ENCODE measurements around the gene DBP. TPM values are rescaled to one million over a fixed set of nuclear protein-coding genes. Genes with fewer than 3 reads are reported as not detected.
"Not testable (repeated sequence)": the region's sequence is repeated elsewhere in the genome, so short reads cannot be mapped to it uniquely, and the experiment has no call there.

The DBP gene
- total and polyA plus RNA-seq, 4 donors: 6.8 to 16.8 (median 9.8) TPM

DNA sequence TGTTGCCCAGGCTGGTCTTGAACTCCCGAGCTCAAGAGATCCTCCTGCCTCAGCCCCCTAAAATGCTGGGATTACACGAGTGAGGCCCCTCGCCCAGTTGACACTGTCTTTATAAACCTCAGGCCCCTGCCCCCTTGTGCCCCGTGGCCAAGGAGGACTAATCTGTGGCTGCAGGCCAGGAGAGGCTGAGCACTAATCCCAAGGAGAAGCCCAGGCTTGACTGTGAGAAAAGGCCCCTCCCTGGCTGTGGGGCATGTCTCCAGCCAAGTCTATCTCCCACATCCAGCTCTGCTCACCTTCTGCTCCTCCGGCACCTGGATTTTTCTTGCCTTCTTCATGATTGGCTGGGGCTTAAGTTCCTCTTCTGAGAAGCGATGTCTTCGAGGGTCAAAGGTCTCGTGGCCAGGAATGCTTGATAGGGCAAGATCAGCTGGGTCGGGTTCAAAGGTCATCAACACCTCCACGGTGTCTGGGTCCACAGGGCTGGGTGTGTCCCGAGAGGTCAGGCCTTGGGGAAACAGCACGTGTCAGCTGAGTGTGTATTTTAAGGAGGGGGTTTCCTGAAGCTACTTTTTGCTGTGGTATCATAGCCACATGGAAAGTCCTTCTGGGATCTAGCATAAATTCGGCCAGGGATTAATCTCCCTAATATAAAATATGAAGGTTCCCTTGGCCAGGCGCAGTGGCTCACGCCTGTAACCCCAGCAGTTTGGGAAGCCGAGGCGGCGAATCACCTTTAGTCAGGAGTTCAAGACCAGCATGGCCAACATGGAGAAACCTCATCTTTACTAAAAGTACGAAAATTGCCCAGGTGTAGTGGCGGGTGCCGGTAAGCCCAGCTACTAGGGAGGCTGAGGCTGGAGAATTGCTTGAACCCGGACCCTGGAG lies 3.8 kb downstream of the DBP start:
- H3K27ac ChIP-seq (ENCODE audit: low read depth in 1 of 2, low read length in 1 of 2): peak overlapping the region; percentile 35 to 82
- peaks cover 0 to 6% (median 2%) of the 10 kb centered on the region in 4 donors for H3K36me3 ChIP-seq (ENCODE audit: control insufficient read depth in 4 of 4, insufficient read depth in 4 of 4, low read length in 4 of 4)
- DNase-seq: no peak
- H3K9me3 ChIP-seq (ENCODE audit: control insufficient read depth in 4 of 4, insufficient read depth in 3 of 4, low read length in 3 of 4): no peaks in the 10 kb centered on the region
- H3K4me1 ChIP-seq (ENCODE audit: control insufficient read depth in 5 of 5, insufficient read depth in 5 of 5, low read length in 5 of 5): peaks cover 3 to 43% (median 14%) of the 10 kb centered on the region in 5 donors
- no peak overlapping the region for H3K4me3 ChIP-seq
- H3K27me3 ChIP-seq (ENCODE audit: control insufficient read depth in 3 of 3, insufficient read depth in 3 of 3, low read length in 2 of 3): no peaks in the 10 kb centered on the region
- ATAC-seq (ENCODE audit: insufficient read depth, low FRiP score): no peak
- H3K9ac ChIP-seq (ENCODE audit: insufficient read depth in 1 of 2, low read length in 2 of 2): no peak overlapping the region
- 74 to 79% methylated on average over 22 of the region's 22 CpGs for WGBS, 2 donors
- TF ChIP-seq, protein P1, sequence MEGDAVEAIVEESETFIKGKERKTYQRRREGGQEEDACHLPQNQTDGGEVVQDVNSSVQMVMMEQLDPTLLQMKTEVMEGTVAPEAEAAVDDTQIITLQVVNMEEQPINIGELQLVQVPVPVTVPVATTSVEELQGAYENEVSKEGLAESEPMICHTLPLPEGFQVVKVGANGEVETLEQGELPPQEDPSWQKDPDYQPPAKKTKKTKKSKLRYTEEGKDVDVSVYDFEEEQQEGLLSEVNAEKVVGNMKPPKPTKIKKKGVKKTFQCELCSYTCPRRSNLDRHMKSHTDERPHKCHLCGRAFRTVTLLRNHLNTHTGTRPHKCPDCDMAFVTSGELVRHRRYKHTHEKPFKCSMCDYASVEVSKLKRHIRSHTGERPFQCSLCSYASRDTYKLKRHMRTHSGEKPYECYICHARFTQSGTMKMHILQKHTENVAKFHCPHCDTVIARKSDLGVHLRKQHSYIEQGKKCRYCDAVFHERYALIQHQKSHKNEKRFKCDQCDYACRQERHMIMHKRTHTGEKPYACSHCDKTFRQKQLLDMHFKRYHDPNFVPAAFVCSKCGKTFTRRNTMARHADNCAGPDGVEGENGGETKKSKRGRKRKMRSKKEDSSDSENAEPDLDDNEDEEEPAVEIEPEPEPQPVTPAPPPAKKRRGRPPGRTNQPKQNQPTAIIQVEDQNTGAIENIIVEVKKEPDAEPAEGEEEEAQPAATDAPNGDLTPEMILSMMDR (IDR thresholded peaks at IDR 0.05; ENCODE audit: control extremely low read depth, extremely low read depth): no peak

DNA sequence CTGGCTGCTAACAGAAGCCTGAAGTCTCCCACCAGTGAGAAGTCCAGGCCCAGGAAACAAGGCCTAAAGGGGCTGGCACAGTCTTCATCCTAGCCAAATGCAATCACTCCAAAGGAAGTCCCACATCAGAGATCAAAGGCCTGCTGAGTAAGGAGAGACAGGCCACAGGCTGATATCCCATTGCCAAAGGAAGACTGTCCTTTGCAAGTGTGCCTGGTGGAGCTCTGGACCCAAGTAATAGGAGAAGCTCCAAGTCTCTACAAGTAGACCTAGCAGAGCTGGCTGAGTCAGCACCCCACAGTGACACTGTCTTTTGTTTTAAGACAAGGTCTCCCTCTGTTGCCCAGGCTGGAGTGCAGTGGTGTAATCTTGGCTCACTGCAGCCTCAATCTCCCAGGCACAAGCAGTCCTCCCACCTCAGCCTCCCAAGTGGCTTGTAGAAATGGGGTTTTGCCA lies 4.5 kb downstream of the DBP start:
- Histone ChIP-seq H3K4me3 (no peak overlapping the region), H3K4me1 (ENCODE audit: control insufficient read depth in 5 of 5, insufficient read depth in 5 of 5, low read length in 5 of 5) (peaks cover 3 to 41% (median 14%) of the 10 kb centered on the region in 5 donors)
- no peak for DNase-seq

DNA sequence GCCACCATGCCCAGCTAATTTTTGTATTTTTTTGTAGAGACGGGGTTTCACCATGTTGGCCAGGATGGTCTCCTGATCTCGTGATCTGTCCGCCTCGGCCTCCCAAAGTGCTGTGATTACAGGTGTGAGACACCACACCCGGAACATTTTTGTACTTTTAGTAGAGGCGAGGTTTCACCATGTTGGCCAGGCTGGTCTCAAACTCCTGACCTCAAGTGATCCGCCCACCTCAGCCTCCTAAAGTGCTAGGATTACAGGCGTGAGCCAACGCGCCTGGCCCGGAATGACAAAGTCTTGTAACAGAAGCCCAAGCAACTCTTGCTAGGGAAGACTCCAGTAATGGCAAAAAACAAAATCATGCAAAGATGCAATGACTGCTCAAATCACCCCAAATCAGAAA lies 4.9 kb downstream of the DBP start:
- Histone ChIP-seq H3K27ac (ENCODE audit: low read depth in 1 of 2, low read length in 1 of 2) (peak overlapping the region in 1 of 2 donors; percentile 46), H3K4me1 (ENCODE audit: control insufficient read depth in 5 of 5, insufficient read depth in 5 of 5, low read length in 5 of 5) (peaks cover 3 to 41% (median 14%) of the 10 kb centered on the region in 5 donors)
- H3K9ac ChIP-seq (ENCODE audit: insufficient read depth in 1 of 2, low read length in 2 of 2): not testable (repeated sequence)

More for the DNA sequence above, 4.5 kb downstream of the DBP start:
- peak overlapping the region in 1 of 2 donors; percentile 46 for H3K27ac ChIP-seq (ENCODE audit: low read depth in 1 of 2, low read length in 1 of 2)
- TF ChIP-seq, protein P1 (IDR thresholded peaks at IDR 0.05; ENCODE audit: control extremely low read depth, extremely low read depth): no peak
- no peaks in the 10 kb centered on the region for H3K27me3 ChIP-seq (ENCODE audit: control insufficient read depth in 3 of 3, insufficient read depth in 3 of 3, low read length in 2 of 3)
- no peak overlapping the region for H3K9ac ChIP-seq (ENCODE audit: insufficient read depth in 1 of 2, low read length in 2 of 2)
- no peak for ATAC-seq (ENCODE audit: insufficient read depth, low FRiP score)
- no peaks in the 10 kb centered on the region for H3K9me3 ChIP-seq (ENCODE audit: control insufficient read depth in 4 of 4, insufficient read depth in 3 of 4, low read length in 3 of 4)
- peaks cover 0 to 8% (median 3%) of the 10 kb centered on the region in 4 donors for H3K36me3 ChIP-seq (ENCODE audit: control insufficient read depth in 4 of 4, insufficient read depth in 4 of 4, low read length in 4 of 4)

DNA sequence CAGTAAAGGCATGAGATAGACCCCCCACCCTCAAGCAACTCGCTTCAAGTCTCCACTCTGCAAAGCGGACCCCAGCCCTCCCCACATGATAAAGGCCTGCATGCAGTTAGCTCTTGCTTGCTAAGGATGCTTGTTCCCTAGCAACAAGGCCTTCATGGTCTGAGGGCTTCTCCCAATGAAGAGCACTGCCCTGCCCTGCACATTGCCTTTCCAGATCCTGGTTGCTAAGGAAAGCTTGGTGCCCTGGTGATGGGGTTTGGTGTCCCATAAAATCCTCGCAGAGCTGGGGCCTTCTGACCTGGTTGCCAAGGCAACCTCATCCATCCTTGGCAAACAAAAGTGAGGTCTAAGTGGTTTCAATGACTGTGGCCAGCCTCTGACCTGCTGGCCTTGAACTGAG lies 6.0 kb downstream of the DBP start:
- TF ChIP-seq, protein P1 (IDR thresholded peaks at IDR 0.05; ENCODE audit: control extremely low read depth, extremely low read depth): no peak
- no peak overlapping the region for H3K4me3 ChIP-seq
- ATAC-seq (ENCODE audit: insufficient read depth, low FRiP score): no peak
- peaks cover 3 to 35% (median 14%) of the 10 kb centered on the region in 5 donors for H3K4me1 ChIP-seq (ENCODE audit: control insufficient read depth in 5 of 5, insufficient read depth in 5 of 5, low read length in 5 of 5)
- peaks cover 0 to 10% (median 3%) of the 10 kb centered on the region in 4 donors for H3K36me3 ChIP-seq (ENCODE audit: control insufficient read depth in 4 of 4, insufficient read depth in 4 of 4, low read length in 4 of 4)
- no peaks in the 10 kb centered on the region for H3K27me3 ChIP-seq (ENCODE audit: control insufficient read depth in 3 of 3, insufficient read depth in 3 of 3, low read length in 2 of 3)
- H3K9ac ChIP-seq (ENCODE audit: insufficient read depth in 1 of 2, low read length in 2 of 2): no peak overlapping the region
- no peaks in the 10 kb centered on the region for H3K9me3 ChIP-seq (ENCODE audit: control insufficient read depth in 4 of 4, insufficient read depth in 3 of 4, low read length in 3 of 4)
- DNase-seq: no peak
- 80 to 89% methylated on average over 3 of the region's 3 CpGs for WGBS, 2 donors
- H3K27ac ChIP-seq (ENCODE audit: low read depth in 1 of 2, low read length in 1 of 2): peak overlapping the region; percentile 51 to 79

More for the DNA sequence above, 4.9 kb downstream of the DBP start:
- 90 to 91% methylated on average over 11 of the region's 11 CpGs for WGBS, 2 donors
- not testable (repeated sequence) for H3K27me3 ChIP-seq (ENCODE audit: control insufficient read depth in 3 of 3, insufficient read depth in 3 of 3, low read length in 2 of 3); ATAC-seq (ENCODE audit: insufficient read depth, low FRiP score); H3K36me3 ChIP-seq (ENCODE audit: control insufficient read depth in 4 of 4, insufficient read depth in 4 of 4, low read length in 4 of 4); DNase-seq; H3K4me3 ChIP-seq; H3K9me3 ChIP-seq (ENCODE audit: control insufficient read depth in 4 of 4, insufficient read depth in 3 of 4, low read length in 3 of 4)
